ENCODE measurements around the gene CCT8L2.
"Not testable (repeated sequence)": the region's sequence is repeated elsewhere in the genome, so short reads cannot be mapped to it uniquely, and the experiment has no call there.

- TF ChIP-seq CTCF (IDR thresholded peaks at IDR 0.05; ENCODE audit: borderline replicate concordance, extremely low read depth, low read length, poor library complexity, severe bottlenecking); EZH2 (IDR thresholded peaks at IDR 0.05; ENCODE audit: borderline replicate concordance, low read depth, low read length, severe bottlenecking): not testable (repeated sequence)
These were observed 379 bp downstream of the CCT8L2 start for GRCh38 chr22:16592231-16592630.

Measured in DND-41 (cell line).